WTC11 (cell line): ENCODE data around the gene CTXN3. TPM values are rescaled to one million over a fixed set of nuclear protein-coding genes. Genes with fewer than 3 reads are reported as not detected.

Source experiments
- ATAC-seq: fragments of 200-7000 bp; cut with Tn5 transposase; 2 replicates; pipeline ENCODE4 v1.10.0; 2021; ENCODE audit warnings: mild to moderate bottlenecking, moderate library complexity
- CTCF ChIA-PET: fragments of 300-600 bp; sonication (Branson Sonifier 250); formaldehyde crosslinking; loops from one replicate; lab custom pipeline; 2021; ENCODE audit warnings: antibody characterized with exemption; lab: Charles Lee
- POLR2A ChIA-PET: fragments of 350-600 bp; sonication (Branson Sonifier 250); formaldehyde crosslinking; loops from one replicate; lab custom pipeline; 2021; ENCODE audit warnings: antibody characterized with exemption; lab: Charles Lee
- DNase-seq: peaks from one replicate; pipeline ENCODE4 v3.0.0; 2021; ENCODE audit warnings: low spot score
- H3K27ac Mint-ChIP-seq: 2 replicates; pipeline ENCODE4 v1.8.0; 2021; ENCODE audit warnings: mixed read lengths
- H3K27me3 Mint-ChIP-seq: 2 replicates; pipeline ENCODE4 v1.8.0; 2021; ENCODE audit warnings: low read depth, mild to moderate bottlenecking, moderate library complexity, mixed read lengths
- H3K36me3 Mint-ChIP-seq: 2 replicates; pipeline ENCODE4 v1.8.0; 2021; ENCODE audit warnings: mixed read lengths
- H3K4me1 Mint-ChIP-seq: 2 replicates; pipeline ENCODE4 v1.8.0; 2022; ENCODE audit warnings: mixed read lengths
- H3K4me3 Mint-ChIP-seq: 2 replicates; pipeline ENCODE4 v1.8.0; 2021; ENCODE audit warnings: mild to moderate bottlenecking, moderate library complexity, mixed read lengths
- H3K9me3 Mint-ChIP-seq: 2 replicates; pipeline ENCODE4 v1.8.0; 2021; ENCODE audit warnings: mixed read lengths
- ATF6 ChIP-seq: sonication (generic); formaldehyde crosslinking; IDR thresholded peaks from 2 replicates; pipeline ENCODE4 v1.8.1; 2023; ENCODE audit warnings: mild to moderate bottlenecking, missing genetic modification reagents
- CBFB ChIP-seq: sonication (generic); formaldehyde crosslinking; IDR thresholded peaks from 2 replicates; pipeline ENCODE4 v1.8.1; 2022; ENCODE audit warnings: mild to moderate bottlenecking, low read depth, missing genetic modification reagents
- ETV6 ChIP-seq: sonication (generic); formaldehyde crosslinking; IDR thresholded peaks from 2 replicates; pipeline ENCODE4 v1.8.1; 2022; ENCODE audit warnings: mild to moderate bottlenecking, missing genetic modification reagents
- GABPB1 ChIP-seq: sonication (generic); formaldehyde crosslinking; IDR thresholded peaks from 2 replicates; pipeline ENCODE4 v1.8.1; 2023; ENCODE audit warnings: mild to moderate bottlenecking, missing genetic modification reagents
- HMGXB4 ChIP-seq: sonication (generic); formaldehyde crosslinking; IDR thresholded peaks from 2 replicates; pipeline ENCODE4 v1.8.1; 2023; ENCODE audit warnings: mild to moderate bottlenecking, moderate library complexity, missing genetic modification reagents
- MXD4 ChIP-seq: fragments of 250-450 bp; sonication (Bioruptor Pico); IDR thresholded peaks from 2 replicates; pipeline ENCODE4 v1.8.0; 2021; ENCODE audit warnings: mild to moderate bottlenecking, moderate library complexity, borderline replicate concordance
- PRRX2 ChIP-seq: fragments of 250-450 bp; sonication (Bioruptor Pico); IDR thresholded peaks from 2 replicates; pipeline ENCODE4 v1.8.0; 2021; ENCODE audit warnings: mild to moderate bottlenecking
- SP1 ChIP-seq: sonication (generic); formaldehyde crosslinking; conservative IDR thresholded peaks from 2 replicates; pipeline ENCODE4 v1.8.1; 2022; ENCODE audit warnings: missing genetic modification reagents
- TEAD4 ChIP-seq: sonication (generic); formaldehyde crosslinking; IDR thresholded peaks from 2 replicates; pipeline ENCODE4 v1.8.0; 2022; ENCODE audit warnings: mild to moderate bottlenecking, missing genetic modification reagents
- TP53 ChIP-seq: sonication (generic); formaldehyde crosslinking; IDR thresholded peaks from 2 replicates; pipeline ENCODE4 v1.8.1; 2023; ENCODE audit warnings: mild to moderate bottlenecking, missing genetic modification reagents
- ZNF232 ChIP-seq: sonication (generic); formaldehyde crosslinking; IDR thresholded peaks from 2 replicates; pipeline ENCODE4 v1.8.0; 2022; ENCODE audit warnings: mild to moderate bottlenecking, missing genetic modification reagents
- ZNF671 ChIP-seq: fragments of 250-450 bp; sonication (Bioruptor Pico); IDR thresholded peaks from 2 replicates; pipeline ENCODE4 v1.8.0; 2021; ENCODE audit warnings: mild to moderate bottlenecking
- total RNA-seq: library from RNA; stranded (reverse); gene quantifications from 3 replicates; pipeline ENCODE4 v1.2.3, GENCODE V29; 2021
- TF ChIP-seq, protein P1 (sequence below): sonication (generic); formaldehyde crosslinking; IDR thresholded peaks from 2 replicates; pipeline ENCODE4 v1.8.1; 2022; ENCODE audit warnings: mild to moderate bottlenecking, missing genetic modification reagents, moderate library complexity, borderline replicate concordance
- TF ChIP-seq, protein P2 (sequence below): fragments of 250-450 bp; sonication (Bioruptor Pico); IDR thresholded peaks from 2 replicates; pipeline ENCODE4 v1.9.0; 2021; ENCODE audit warnings: mild to moderate bottlenecking
- TF ChIP-seq, protein P3 (sequence below): sonication (generic); formaldehyde crosslinking; IDR thresholded peaks from 2 replicates; pipeline ENCODE4 v1.8.0; 2022; ENCODE audit warnings: missing genetic modification reagents
- TF ChIP-seq, protein P4 (sequence below): sonication (generic); formaldehyde crosslinking; IDR thresholded peaks from 2 replicates; pipeline ENCODE4 v1.8.1; 2022; ENCODE audit warnings: missing genetic modification reagents, borderline replicate concordance
- TF ChIP-seq, protein P5 (sequence below): fragments of 250-450 bp; sonication (Bioruptor Pico); conservative IDR thresholded peaks from 2 replicates; pipeline ENCODE4 v1.9.0; 2021; ENCODE audit warnings: mild to moderate bottlenecking

CTXN3 gene
- total RNA-seq, 1 experiment from 2014 or later, result not detected

GRCh38 chr5:127602481-127602880, 46.4 kb upstream of the CTXN3 start:
- H3K9me3 Mint-ChIP-seq, result no peaks in the 10 kb centered on the region
- H3K27ac Mint-ChIP-seq, result no peak overlapping the region
- peak; percentile 90 for ATAC-seq
- H3K36me3 Mint-ChIP-seq, result no peaks in the 10 kb centered on the region
- peaks cover 21% of the 10 kb centered on the region for H3K4me1 Mint-ChIP-seq
- DNase-seq, result no peak
- no peaks in the 10 kb centered on the region for H3K27me3 Mint-ChIP-seq
- H3K4me3 Mint-ChIP-seq, result no peak overlapping the region
- ChIA-PET POLR2A (no interaction called here), CTCF (interaction anchor here (0.8 to 1.7 kb wide), 6 partner anchors 11 to 599 kb away, joined by 3 to 5 read pairs (median 4); no protein-coding TSS in a partner anchor)
- no peak for TF ChIP-seq PRRX2 (CRISPR knock-in tag)
- TF ChIP-seq, protein P1, sequence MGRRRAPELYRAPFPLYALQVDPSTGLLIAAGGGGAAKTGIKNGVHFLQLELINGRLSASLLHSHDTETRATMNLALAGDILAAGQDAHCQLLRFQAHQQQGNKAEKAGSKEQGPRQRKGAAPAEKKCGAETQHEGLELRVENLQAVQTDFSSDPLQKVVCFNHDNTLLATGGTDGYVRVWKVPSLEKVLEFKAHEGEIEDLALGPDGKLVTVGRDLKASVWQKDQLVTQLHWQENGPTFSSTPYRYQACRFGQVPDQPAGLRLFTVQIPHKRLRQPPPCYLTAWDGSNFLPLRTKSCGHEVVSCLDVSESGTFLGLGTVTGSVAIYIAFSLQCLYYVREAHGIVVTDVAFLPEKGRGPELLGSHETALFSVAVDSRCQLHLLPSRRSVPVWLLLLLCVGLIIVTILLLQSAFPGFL (CRISPR knock-in tag), result no peak
- TF ChIP-seq, protein P2, sequence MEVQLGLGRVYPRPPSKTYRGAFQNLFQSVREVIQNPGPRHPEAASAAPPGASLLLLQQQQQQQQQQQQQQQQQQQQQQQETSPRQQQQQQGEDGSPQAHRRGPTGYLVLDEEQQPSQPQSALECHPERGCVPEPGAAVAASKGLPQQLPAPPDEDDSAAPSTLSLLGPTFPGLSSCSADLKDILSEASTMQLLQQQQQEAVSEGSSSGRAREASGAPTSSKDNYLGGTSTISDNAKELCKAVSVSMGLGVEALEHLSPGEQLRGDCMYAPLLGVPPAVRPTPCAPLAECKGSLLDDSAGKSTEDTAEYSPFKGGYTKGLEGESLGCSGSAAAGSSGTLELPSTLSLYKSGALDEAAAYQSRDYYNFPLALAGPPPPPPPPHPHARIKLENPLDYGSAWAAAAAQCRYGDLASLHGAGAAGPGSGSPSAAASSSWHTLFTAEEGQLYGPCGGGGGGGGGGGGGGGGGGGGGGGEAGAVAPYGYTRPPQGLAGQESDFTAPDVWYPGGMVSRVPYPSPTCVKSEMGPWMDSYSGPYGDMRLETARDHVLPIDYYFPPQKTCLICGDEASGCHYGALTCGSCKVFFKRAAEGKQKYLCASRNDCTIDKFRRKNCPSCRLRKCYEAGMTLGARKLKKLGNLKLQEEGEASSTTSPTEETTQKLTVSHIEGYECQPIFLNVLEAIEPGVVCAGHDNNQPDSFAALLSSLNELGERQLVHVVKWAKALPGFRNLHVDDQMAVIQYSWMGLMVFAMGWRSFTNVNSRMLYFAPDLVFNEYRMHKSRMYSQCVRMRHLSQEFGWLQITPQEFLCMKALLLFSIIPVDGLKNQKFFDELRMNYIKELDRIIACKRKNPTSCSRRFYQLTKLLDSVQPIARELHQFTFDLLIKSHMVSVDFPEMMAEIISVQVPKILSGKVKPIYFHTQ (CRISPR knock-in tag), result no peak
- no peak for TF ChIP-seq SP1
- TF ChIP-seq GABPB1 (CRISPR knock-in tag), result no peak
- no peak for TF ChIP-seq ATF6 (CRISPR knock-in tag)
- TF ChIP-seq, protein P3, sequence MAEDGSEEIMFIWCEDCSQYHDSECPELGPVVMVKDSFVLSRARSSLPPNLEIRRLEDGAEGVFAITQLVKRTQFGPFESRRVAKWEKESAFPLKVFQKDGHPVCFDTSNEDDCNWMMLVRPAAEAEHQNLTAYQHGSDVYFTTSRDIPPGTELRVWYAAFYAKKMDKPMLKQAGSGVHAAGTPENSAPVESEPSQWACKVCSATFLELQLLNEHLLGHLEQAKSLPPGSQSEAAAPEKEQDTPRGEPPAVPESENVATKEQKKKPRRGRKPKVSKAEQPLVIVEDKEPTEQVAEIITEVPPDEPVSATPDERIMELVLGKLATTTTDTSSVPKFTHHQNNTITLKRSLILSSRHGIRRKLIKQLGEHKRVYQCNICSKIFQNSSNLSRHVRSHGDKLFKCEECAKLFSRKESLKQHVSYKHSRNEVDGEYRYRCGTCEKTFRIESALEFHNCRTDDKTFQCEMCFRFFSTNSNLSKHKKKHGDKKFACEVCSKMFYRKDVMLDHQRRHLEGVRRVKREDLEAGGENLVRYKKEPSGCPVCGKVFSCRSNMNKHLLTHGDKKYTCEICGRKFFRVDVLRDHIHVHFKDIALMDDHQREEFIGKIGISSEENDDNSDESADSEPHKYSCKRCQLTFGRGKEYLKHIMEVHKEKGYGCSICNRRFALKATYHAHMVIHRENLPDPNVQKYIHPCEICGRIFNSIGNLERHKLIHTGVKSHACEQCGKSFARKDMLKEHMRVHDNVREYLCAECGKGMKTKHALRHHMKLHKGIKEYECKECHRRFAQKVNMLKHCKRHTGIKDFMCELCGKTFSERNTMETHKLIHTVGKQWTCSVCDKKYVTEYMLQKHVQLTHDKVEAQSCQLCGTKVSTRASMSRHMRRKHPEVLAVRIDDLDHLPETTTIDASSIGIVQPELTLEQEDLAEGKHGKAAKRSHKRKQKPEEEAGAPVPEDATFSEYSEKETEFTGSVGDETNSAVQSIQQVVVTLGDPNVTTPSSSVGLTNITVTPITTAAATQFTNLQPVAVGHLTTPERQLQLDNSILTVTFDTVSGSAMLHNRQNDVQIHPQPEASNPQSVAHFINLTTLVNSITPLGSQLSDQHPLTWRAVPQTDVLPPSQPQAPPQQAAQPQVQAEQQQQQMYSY (CRISPR knock-in tag), result no peak
- no peak for TF ChIP-seq CBFB (CRISPR knock-in tag)
- no peak for TF ChIP-seq TEAD4
- TF ChIP-seq, protein P4, sequence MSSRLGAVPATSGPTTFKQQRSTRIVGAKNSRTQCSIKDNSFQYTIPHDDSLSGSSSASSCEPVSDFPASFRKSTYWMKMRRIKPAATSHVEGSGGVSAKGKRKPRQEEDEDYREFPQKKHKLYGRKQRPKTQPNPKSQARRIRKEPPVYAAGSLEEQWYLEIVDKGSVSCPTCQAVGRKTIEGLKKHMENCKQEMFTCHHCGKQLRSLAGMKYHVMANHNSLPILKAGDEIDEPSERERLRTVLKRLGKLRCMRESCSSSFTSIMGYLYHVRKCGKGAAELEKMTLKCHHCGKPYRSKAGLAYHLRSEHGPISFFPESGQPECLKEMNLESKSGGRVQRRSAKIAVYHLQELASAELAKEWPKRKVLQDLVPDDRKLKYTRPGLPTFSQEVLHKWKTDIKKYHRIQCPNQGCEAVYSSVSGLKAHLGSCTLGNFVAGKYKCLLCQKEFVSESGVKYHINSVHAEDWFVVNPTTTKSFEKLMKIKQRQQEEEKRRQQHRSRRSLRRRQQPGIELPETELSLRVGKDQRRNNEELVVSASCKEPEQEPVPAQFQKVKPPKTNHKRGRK, result no peak
- TF ChIP-seq HMGXB4 (CRISPR knock-in tag), result no peak
- TF ChIP-seq ZNF232 (CRISPR knock-in tag), result no peak
- TF ChIP-seq ZNF671 (CRISPR knock-in tag), result no peak
- no peak for TF ChIP-seq MXD4 (CRISPR knock-in tag)
- TF ChIP-seq ETV6 (CRISPR knock-in tag), result no peak
- TF ChIP-seq, protein P5, sequence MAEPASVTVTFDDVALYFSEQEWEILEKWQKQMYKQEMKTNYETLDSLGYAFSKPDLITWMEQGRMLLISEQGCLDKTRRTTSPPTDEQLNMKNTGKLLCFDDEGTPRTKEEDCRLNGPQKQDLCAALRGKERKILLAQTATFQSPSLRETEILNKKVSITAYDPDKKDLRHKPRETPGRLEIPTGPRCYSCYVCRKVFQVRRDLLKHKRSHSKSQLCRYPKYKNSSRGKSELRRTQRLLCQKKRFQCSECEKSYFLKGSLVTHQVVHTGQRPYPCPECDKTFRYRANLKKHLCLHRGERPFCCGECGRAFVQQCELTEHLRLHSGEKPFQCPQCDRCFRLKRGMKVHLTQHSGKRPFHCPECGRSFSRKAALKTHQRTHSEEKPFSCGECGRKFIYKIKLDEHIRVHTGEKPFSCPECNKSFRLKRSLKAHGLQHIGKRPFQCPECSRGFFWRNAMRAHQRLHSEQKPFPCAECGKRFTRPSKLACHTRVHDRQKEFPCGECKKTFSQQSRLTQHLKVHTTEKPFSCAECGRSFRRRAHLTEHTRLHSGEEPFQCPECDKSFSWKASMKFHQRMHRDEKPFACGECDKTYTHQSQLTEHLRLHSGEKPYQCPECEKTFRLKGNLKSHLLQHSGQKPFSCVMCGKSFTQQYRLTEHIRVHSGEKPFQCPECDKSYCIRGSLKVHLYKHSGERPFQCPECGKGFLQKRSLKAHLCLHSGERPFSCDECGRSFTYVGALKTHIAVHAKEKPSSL (CRISPR knock-in tag), result no peak
- TF ChIP-seq TP53 (CRISPR knock-in tag), result no peak
